Caco-2 (cell line): ENCODE results near the gene WWOX. TPM values are rescaled to one million over a fixed set of nuclear protein-coding genes. Genes with fewer than 3 reads are reported as not detected.

Experiments
- BruUV-seq: library from RNA; stranded (reverse); fragments of 400-500 nt; replicated peaks from 2 replicates; lab custom pipeline; 2021; lab: Mats Ljungman, UMichigan
- CTCF ChIA-PET: fragments of 300-600 bp; sonication (Branson Sonifier 250); formaldehyde crosslinking; loops from one replicate; lab custom pipeline; 2022; ENCODE audit warnings: antibody characterized with exemption; lab: Charles Lee
- POLR2A ChIA-PET: fragments of 300-600 bp; sonication (Branson Sonifier 250); formaldehyde crosslinking; loops from one replicate; lab custom pipeline; 2022; ENCODE audit warnings: antibody characterized with exemption; lab: Charles Lee
- DNase-seq, 2 experiments: peaks; one replicate each; pipeline versions ENCODE4 v3.0.0 to v3.0.0-alpha.2; 2020 to 2022
- H3K27me3 ChIP-seq: replicated peaks from 2 replicates; pipeline ENCODE4 v1.6.0; 2011; ENCODE audit warnings: low read length; ENCODE audit not compliant: control insufficient read depth, insufficient read depth
- H3K36me3 ChIP-seq: 2 replicates; pipeline ENCODE4 v1.5.1; 2011; ENCODE audit warnings: low read length; ENCODE audit not compliant: control insufficient read depth, insufficient read depth
- H3K4me1 ChIP-seq: fragments of 250-450 bp; sonication (Bioruptor Pico); 2 replicates; pipeline ENCODE4 v1.5.1; 2020; ENCODE audit warnings: mild to moderate bottlenecking
- H3K4me3 ChIP-seq: 2 replicates; pipeline ENCODE4 v1.5.1; 2011; ENCODE audit warnings: low read depth, mild to moderate bottlenecking, control low read depth, low read length
- H3K9me3 ChIP-seq: fragments of 250-450 bp; sonication (Bioruptor Pico); 2 replicates; pipeline ENCODE4 v1.5.1; 2020; ENCODE audit warnings: mild to moderate bottlenecking, moderate library complexity
- H3K27ac Mint-ChIP-seq: one replicate; pipeline ENCODE4 v1.8.0; 2022; ENCODE audit warnings: mixed read lengths; ENCODE audit not compliant: unreplicated experiment
- H3K27me3 Mint-ChIP-seq: one replicate; pipeline ENCODE4 v1.8.0; 2022; ENCODE audit warnings: mixed read lengths; ENCODE audit not compliant: insufficient read depth, unreplicated experiment
- H3K36me3 Mint-ChIP-seq: one replicate; pipeline ENCODE4 v1.8.0; 2022; ENCODE audit warnings: mild to moderate bottlenecking, mixed read lengths; ENCODE audit not compliant: insufficient read depth, unreplicated experiment
- H3K4me1 Mint-ChIP-seq: one replicate; pipeline ENCODE4 v1.8.0; 2022; ENCODE audit warnings: low read depth, mixed read lengths; ENCODE audit not compliant: unreplicated experiment
- H3K4me3 Mint-ChIP-seq: one replicate; pipeline ENCODE4 v1.8.0; 2022; ENCODE audit warnings: mild to moderate bottlenecking, moderate library complexity, mixed read lengths; ENCODE audit not compliant: unreplicated experiment
- H3K9me3 Mint-ChIP-seq: one replicate; pipeline ENCODE4 v1.8.0; 2022; ENCODE audit warnings: mixed read lengths; ENCODE audit not compliant: unreplicated experiment
- intact Hi-C: fragments of 100-400 bp; cut with micrococcal nuclease; formaldehyde crosslinking; loops from one replicate; pipeline ENCODE4 v1.10.0; 2022; ENCODE audit not compliant: unreplicated experiment
- total RNA-seq: library from RNA; stranded (reverse); gene quantifications from 2 replicates; pipeline ENCODE4 v1.2.3, GENCODE V29; 2022
- TF ChIP-seq, protein P1 (sequence below), 2 experiments: fragments of 200-600 bp in 1 of 2; IDR thresholded peaks; 1 replicate in 1 of 2; 2 replicates in 1 of 2; pipeline versions ENCODE4 v1.5.1 to v1.8.0; 2011 to 2022; ENCODE audit warnings: antibody characterized with exemption in 1 of 2, control low read depth in 1 of 2, inconsistent platforms in 1 of 2, low read depth in 1 of 2, low read length in 1 of 2, mild to moderate bottlenecking in 1 of 2, moderate library complexity in 1 of 2; ENCODE audit not compliant: insufficient read depth in 1 of 2, severe bottlenecking in 1 of 2, unreplicated experiment in 1 of 2

Gene WWOX
- total RNA-seq, 1 experiment from 2014 or later = 45.0 TPM

DNA sequence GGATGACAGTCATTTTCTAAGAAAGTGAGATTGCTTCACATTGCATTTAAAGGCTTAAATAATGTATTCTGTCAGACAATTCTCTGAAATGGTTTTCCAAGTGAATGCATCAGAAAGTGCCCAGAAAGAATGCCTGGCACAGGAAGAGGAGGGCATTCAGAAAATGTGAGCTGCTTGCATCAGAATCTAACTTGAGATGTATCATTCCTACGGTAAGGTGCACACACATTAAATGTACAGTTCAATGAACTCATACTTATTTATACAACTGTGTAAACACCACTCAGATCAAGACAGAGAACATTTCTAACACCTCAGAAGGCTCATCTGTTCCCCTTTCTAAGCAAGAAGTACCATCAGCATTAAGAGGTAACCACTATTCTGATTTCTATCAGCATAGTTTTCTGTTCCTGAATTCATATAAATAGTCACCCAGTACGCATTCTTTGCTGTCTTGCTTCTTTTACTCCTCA is 863.0 kb downstream of the WWOX start:
- ChIA-PET CTCF (no interaction called here), POLR2A (no interaction called here)
- Histone ChIP-seq H3K9me3 (no peaks in the 10 kb centered on the region; the same call in none of the 2 replicates), H3K4me3 (no peak overlapping the region), H3K27me3 (no peaks in the 10 kb centered on the region; the same call in 1 of the 2 replicates), H3K4me1 (no peaks in the 10 kb centered on the region), H3K36me3 (no peaks in the 10 kb centered on the region)
- Mint-ChIP-seq H3K27ac (no peak overlapping the region), H3K36me3 (no peaks in the 10 kb centered on the region), H3K27me3 (no peaks in the 10 kb centered on the region), H3K4me1 (no peaks in the 10 kb centered on the region), H3K9me3 (peaks cover 8% of the 10 kb centered on the region), H3K4me3 (no peak overlapping the region)
- TF ChIP-seq, protein P1, sequence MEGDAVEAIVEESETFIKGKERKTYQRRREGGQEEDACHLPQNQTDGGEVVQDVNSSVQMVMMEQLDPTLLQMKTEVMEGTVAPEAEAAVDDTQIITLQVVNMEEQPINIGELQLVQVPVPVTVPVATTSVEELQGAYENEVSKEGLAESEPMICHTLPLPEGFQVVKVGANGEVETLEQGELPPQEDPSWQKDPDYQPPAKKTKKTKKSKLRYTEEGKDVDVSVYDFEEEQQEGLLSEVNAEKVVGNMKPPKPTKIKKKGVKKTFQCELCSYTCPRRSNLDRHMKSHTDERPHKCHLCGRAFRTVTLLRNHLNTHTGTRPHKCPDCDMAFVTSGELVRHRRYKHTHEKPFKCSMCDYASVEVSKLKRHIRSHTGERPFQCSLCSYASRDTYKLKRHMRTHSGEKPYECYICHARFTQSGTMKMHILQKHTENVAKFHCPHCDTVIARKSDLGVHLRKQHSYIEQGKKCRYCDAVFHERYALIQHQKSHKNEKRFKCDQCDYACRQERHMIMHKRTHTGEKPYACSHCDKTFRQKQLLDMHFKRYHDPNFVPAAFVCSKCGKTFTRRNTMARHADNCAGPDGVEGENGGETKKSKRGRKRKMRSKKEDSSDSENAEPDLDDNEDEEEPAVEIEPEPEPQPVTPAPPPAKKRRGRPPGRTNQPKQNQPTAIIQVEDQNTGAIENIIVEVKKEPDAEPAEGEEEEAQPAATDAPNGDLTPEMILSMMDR (IDR thresholded peaks at IDR 0.05; ENCODE audit: insufficient read depth in 1 of 2, low read depth in 1 of 2, low read length in 1 of 2, severe bottlenecking in 1 of 2, unreplicated experiment in 1 of 2) = no peak
- no TSS peak for BruUV-seq
- intact Hi-C loops = no loop called here
- no peak for DNase-seq

DNA sequence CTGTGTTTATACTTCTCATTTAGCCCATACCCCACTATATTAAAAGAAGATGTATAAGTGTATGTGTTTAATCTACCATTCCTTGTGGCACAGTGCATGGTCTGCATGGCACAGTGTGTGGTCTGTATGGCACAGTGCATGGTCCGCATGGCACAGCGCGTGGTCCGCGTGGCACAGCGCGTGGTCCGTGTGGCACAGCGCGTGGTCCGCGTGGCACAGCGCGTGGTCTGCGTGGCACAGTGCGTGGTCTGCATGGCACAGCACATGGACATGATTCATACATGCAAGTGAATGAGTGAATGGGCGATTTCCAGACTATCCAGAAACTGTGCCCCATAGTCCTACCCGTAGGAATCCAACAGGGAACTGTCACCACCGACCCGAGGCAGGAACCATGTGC is 868.5 kb downstream of the WWOX start:
- H3K4me1 Mint-ChIP-seq = no peaks in the 10 kb centered on the region
- peaks cover 8% of the 10 kb centered on the region for H3K9me3 Mint-ChIP-seq
- no peak overlapping the region for H3K4me3 Mint-ChIP-seq
- Histone ChIP-seq H3K4me1 (0 out of 2 replicates have a peak, but pooled peaks cover 5% of the 10 kb centered on the region), H3K9me3 (no peaks in the 10 kb centered on the region; the same call in 1 of the 2 replicates), H3K36me3 (no peaks in the 10 kb centered on the region), H3K4me3 (no peak overlapping the region), H3K27me3 (no peaks in the 10 kb centered on the region)
- no peaks in the 10 kb centered on the region for H3K36me3 Mint-ChIP-seq
- BruUV-seq = no TSS peak
- POLR2A ChIA-PET = no interaction called here
- CTCF ChIA-PET = no interaction called here
- intact Hi-C loops = no loop called here
- TF ChIP-seq, protein P1 (IDR thresholded peaks at IDR 0.05; ENCODE audit: insufficient read depth in 1 of 2, low read depth in 1 of 2, low read length in 1 of 2, severe bottlenecking in 1 of 2, unreplicated experiment in 1 of 2) = no peak
- no peak for DNase-seq
- H3K27me3 Mint-ChIP-seq = no peaks in the 10 kb centered on the region
- H3K27ac Mint-ChIP-seq = no peak overlapping the region

DNA sequence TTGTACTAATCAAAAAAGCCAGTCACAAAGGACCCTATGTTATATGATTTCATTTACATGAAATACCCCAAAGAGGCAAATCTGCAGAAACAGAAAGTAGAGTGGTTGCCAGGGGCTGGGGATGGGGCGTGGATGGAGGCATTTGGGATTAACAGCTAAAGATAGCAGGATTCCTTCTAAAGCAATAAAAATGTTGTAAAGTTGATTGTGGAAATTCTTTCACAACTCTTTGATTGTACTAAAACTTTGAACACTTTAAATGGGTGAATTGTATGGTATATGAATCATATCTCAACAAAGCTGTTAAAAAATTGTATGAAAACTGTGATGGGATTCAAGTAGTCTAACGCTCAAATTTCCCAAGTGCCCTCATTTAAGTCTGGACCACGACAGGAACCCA is 870.3 kb downstream of the WWOX start:
- no peaks in the 10 kb centered on the region for H3K27me3 ChIP-seq
- TF ChIP-seq, protein P1 (IDR thresholded peaks at IDR 0.05; ENCODE audit: insufficient read depth in 1 of 2, low read depth in 1 of 2, low read length in 1 of 2, severe bottlenecking in 1 of 2, unreplicated experiment in 1 of 2) = no peak
- intact Hi-C loops = no loop called here
- CTCF ChIA-PET = no interaction called here
- H3K36me3 ChIP-seq = no peaks in the 10 kb centered on the region
- H3K27ac Mint-ChIP-seq = no peak overlapping the region
- POLR2A ChIA-PET = no interaction called here
- no TSS peak for BruUV-seq
- H3K9me3 ChIP-seq = no peaks in the 10 kb centered on the region; the same call in 1 of the 2 replicates
- H3K4me3 ChIP-seq = no peak overlapping the region
- 0 out of 2 replicates have a peak, but pooled peaks cover 5% of the 10 kb centered on the region for H3K4me1 ChIP-seq
- H3K4me3 Mint-ChIP-seq = no peak overlapping the region
- H3K36me3 Mint-ChIP-seq = no peaks in the 10 kb centered on the region
- no peak for DNase-seq
- no peaks in the 10 kb centered on the region for H3K4me1 Mint-ChIP-seq
- H3K9me3 Mint-ChIP-seq = no peaks in the 10 kb centered on the region
- no peaks in the 10 kb centered on the region for H3K27me3 Mint-ChIP-seq
